GM12878 (cell line): ENCODE results near the gene ZBTB9.

ENCODE experiments used
- ATF3 ChIP-seq: IDR thresholded peaks from 2 replicates; pipeline ENCODE4 v1.6.1; 2011; ENCODE audit warnings: low read depth, mild to moderate bottlenecking, low read length, moderate library complexity, borderline replicate concordance; ENCODE audit errors: extremely low read depth
- ETV6 ChIP-seq, 2 experiments: fragments of 450-650 bp in 1 of 2; IDR thresholded peaks in 1 of 2; conservative IDR thresholded peaks in 1 of 2; 2 replicates each; pipeline ENCODE4 v1.6.1; 2014; ENCODE audit warnings: antibody characterized with exemption in 1 of 2, borderline replicate concordance in 1 of 2, low read depth in 1 of 2, mild to moderate bottlenecking in 1 of 2, moderate library complexity in 1 of 2
- EZH2 ChIP-seq: IDR thresholded peaks from 2 replicates; pipeline ENCODE4 v1.6.1; 2012; ENCODE audit warnings: low read depth, mild to moderate bottlenecking, control low read depth, inconsistent platforms, low read length, borderline replicate concordance; ENCODE audit not compliant: control insufficient read depth
- JUNB ChIP-seq: IDR thresholded peaks from 2 replicates; pipeline ENCODE4 v1.6.1; 2016; ENCODE audit warnings: antibody characterized with exemption, mild to moderate bottlenecking
- POLR2A ChIP-seq: IDR thresholded peaks from 2 replicates; pipeline ENCODE4 v1.6.1; 2011; ENCODE audit warnings: low read depth, mild to moderate bottlenecking, low read length
- TCF7 ChIP-seq: IDR thresholded peaks from 2 replicates; pipeline ENCODE4 v1.6.1; 2014; ENCODE audit warnings: antibody characterized with exemption, borderline replicate concordance

DNA sequence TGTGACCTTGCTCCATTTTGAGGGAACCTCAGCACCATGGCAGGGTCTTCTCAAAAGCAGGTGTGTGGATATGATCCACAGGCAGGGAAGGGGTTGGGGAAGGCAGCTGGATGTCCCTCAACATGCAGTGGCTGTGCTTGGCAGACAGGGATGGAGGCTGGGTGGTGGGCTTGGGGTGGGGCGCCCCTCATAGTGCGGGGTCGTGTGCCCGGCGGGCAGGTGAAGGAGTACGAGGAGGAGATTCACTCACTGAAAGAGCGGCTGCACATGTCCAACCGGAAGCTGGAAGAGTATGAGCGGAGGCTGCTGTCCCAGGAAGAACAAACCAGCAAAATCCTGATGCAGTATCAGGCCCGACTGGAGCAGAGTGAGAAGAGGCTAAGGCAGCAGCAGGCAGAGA lies 8.0 kb upstream of the ZBTB9 start:
- TF ChIP-seq POLR2A (no peak), ATF3 (no peak), EZH2 (no peak), ETV6 (conservative IDR thresholded peaks at IDR 0.05 in 1 of 2, IDR thresholded peaks at IDR 0.05 in 1 of 2; ENCODE audit: borderline replicate concordance in 1 of 2, low read depth in 1 of 2) (no peak), JUNB (no peak), TCF7 (no peak)
